Stimulated activated CD8-positive, alpha-beta memory T cell treated with anti-CD3 and anti-CD28 coated beads, Interleukin-4, amount 100 ng/mL, for 24 hours (primary cell): ENCODE data around the gene LIX1.
"Not testable (repeated sequence)": the region's sequence is repeated elsewhere in the genome, so short reads cannot be mapped to it uniquely, and the experiment has no call there.

Experiments
- DNase-seq: peaks from one replicate; pipeline ENCODE4 v3.0.0-alpha.2; 2020; ENCODE audit warnings: low read depth

Gene LIX1

DNA sequence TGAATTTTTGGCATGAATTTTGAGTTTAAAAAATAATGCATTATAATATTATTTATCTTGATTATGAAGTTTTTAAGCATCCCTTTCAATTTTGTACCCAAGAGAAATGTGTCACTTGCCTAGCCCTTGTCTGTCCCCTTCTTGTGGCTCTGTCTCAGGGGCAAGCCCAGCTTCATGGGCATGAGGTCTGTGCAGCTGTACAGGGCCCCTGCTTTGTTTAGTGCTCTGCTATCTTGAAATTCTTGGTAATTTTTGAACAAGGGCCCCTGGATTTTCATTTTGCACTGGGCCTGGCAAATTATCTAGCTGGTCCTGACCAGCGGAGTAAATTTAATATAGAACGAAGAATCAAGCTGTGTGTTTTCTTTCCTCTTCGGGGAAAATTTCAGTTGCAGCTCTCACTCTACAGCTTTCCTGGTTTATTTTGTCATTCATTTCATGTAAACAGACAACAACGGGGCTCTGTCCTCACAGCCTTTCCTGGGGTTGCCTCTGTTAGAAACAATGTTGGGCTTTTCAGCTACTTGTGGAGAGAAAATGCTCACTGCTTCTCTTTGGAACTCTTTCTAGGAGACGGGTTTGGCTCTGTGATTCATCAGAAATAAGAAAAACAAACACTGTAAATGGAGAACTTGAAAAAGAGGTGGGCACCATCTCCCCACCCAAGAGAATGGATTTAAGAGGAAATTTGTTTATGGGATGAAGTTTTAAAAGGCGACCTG is 41.1 kb downstream of the LIX1 start:
- no peak for DNase-seq

- no peak for DNase-seq
Measured at GRCh38 chr5:97100476-97100875, 41.9 kb downstream of the LIX1 start.

DNA sequence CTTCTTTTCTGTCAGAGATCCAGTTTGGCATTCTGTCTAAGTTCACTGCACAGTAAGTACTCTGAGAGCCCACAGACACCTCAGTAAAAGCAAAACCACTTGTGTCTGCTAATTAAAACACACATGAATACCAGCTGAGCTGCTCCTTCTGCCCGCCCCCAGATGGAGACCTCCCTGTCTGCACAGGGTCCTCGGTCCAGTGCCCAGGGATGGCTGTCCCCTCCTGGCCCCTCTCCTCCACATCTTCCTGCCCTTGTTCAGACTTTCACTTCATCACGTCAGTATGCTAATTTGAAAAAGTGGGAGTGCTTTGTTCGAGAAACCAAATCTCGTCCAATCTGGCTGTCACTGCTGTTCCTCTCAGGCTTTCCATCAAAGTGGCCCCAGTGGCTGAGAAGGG is 43.5 kb downstream of the LIX1 start:
- no peak for DNase-seq

GRCh38 chr5:97097326-97098230 is 44.8 kb downstream of the LIX1 start:
- no peak for DNase-seq

- no peak for DNase-seq
Measured at GRCh38 chr5:97096846-97097245, 45.6 kb downstream of the LIX1 start.

DNA sequence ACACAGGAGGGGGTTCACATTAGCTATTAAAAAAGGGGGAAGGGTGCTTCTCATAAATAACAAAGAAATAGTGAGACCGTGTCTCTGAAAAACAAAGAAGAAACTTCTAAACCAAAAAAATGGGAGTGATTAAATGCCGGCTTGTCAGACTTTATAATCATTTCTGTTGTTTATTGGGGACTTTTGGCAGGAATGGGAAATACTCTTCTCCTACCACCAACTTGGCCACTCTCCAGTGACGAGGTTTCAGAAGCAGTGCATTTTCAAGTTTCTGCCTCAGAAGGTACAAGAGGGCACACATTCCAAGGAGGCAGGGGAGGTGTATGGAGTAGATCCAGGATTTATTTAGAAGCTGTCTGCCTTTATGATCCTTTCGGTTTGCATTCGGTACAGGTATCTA is 46.2 kb downstream of the LIX1 start:
- DNase-seq: no peak

DNA sequence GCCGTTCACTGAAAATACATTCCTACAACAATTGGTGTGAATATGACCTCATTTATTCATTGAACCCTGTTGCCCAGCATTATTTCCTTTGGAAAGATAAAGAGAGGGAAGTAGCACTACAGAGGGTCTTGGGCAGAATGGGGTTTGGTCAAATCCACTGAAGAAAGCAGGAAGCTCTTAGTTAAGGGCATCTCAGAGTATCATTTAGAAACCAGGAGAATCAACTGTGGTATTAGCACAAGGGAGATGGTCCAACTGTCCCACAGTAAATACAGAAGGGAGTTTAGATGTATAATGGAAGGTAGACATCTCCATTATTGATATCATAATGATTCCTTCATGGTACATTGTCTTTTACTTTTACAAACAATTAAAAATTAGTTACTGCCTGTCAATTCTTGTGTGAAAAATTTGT is 47.1 kb downstream of the LIX1 start:
- DNase-seq: no peak

- DNase-seq: no peak
Measured at GRCh38 chr5:97094579-97095317, 47.7 kb downstream of the LIX1 start.

GRCh38 chr5:97093193-97093592 is 49.2 kb downstream of the LIX1 start:
- DNase-seq: no peak

- no peak for DNase-seq
Measured at GRCh38 chr5:97090944-97091343, 51.5 kb downstream of the LIX1 start.

- no peak for DNase-seq
Measured at GRCh38 chr5:97089149-97089801, 53.1 kb downstream of the LIX1 start.

DNA sequence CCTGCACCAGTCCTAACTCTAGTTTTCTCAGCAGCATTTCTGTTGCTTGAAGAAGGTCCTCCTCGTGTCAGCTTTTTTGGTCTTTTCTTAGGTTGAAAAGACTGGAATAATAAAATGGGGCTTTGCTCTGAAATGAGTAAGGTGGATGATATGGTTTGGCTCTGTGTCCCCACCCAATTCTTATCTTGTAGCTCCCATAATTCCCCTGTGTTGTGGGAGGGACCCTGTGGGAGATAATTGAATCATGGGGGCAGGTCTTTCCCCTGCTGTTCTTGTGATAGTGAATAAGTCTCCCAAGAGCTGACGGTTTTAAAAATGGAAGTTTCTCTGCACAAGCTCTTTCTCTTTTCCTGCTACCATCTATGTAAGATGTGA is 53.6 kb downstream of the LIX1 start:
- DNase-seq: no peak

DNA sequence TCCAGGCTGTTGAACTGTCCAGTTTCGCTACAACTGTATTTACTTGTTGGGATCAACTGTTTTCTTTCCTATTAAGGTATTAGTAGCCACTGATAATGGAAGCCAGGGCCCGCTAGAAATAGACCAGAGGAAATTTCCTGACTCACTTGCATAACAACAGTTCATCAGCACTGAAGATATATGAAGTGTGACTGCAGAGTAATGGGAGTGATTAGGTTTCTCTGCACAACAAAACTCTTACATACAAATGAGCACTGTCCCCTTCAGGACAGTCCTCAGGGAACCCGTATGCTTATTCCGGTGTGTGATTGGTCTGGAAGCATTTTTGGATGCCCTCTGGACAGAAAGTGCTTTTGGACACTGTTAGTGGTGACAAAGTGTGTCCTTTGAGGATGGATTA is 55.3 kb downstream of the LIX1 start:
- DNase-seq: no peak

DNA sequence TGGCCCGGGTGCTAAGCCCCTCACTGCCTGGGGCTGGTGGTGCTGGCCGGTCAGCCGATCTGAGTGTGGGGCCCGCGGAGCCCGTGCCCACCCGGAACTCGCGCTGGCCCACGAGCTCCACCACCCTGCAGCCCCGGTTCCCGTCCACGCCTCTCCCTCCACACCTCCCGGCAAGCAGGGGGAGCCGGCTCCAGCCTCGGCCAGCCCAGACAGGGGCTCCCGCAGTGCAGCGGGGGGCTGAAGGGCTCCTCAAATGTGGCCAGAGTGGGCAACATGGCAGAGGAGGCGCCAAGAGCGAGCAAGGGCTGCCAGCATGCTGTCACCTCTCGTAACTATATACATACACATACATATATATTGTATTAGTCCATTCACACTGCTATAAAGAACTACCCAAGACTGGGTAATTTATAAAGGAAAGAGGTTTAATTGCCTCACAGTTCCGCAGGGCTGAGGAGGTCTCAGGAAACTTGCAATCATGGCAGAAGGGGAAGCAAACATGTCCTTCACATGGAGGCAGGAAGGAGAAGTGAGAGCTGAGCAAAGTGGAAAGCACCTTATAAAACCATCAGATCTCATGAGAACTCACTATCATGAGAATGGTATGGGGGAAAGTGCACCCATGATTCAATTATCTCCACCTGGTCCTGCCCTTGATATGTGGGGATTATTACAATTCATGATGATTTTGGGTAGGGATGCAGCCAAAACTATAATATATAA is 56.8 kb downstream of the LIX1 start:
- no peak for DNase-seq

- DNase-seq: not testable (repeated sequence)
Measured at GRCh38 chr5:97084782-97085458, 57.5 kb downstream of the LIX1 start.

DNA sequence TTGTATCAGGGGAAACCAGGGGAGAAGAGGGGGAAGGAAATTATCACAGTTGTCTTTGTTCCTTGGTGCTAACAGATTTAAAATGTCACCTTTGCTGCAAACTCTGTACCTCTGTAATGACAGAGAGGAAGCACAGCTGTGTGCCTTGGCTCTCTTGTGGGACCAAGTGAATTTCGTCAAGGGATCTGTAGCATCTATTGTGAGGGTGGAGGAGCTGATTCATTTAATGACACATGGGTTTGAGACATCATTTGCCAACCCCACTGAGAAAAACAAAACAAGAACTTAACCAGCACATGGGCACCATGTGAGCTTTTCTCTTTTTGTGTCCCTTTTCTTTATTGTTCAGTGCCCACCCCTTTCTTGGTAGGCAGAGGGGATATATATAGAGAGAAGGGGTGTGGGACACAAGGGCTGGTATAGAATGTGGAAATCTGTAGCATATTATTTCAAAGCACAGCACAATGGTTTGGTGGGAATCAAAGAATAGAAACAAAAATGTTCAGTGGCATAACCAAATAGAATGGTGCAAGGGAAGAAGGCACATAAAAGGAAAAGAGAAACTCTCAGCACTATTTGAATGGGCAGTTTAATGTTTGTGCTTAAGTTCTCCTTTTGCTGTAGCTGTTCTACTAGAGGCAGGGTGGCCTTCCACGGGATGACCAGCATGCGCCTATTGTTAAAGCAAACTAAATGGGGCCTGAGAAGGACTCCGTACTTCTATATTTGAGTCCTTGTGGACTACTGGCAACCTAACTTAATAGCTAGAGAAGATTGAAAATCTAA is 63.3 kb downstream of the LIX1 start:
- no peak for DNase-seq

GRCh38 chr5:97077246-97077645 is 65.2 kb downstream of the LIX1 start:
- DNase-seq: no peak

DNA sequence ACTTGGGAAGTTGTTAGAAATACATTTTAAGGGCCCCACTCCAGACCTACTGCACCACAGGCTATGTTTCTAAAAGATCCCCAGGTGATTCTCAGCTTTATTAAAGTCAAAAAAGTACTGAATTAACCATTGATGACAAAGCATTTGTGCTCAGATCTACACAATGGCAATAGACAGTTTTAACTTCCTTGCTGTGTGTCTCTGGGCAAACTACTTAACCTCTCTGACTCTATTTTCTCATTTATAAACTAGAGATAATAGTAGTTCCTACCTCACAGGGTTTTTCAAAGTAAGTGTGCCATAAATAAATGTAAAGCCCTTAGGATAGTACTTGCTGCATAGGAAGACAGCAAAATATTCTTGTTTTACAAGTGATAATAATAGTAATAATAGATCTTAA is 66.3 kb downstream of the LIX1 start:
- DNase-seq: no peak

GRCh38 chr5:97075649-97076048 is 66.8 kb downstream of the LIX1 start:
- DNase-seq: no peak

DNA sequence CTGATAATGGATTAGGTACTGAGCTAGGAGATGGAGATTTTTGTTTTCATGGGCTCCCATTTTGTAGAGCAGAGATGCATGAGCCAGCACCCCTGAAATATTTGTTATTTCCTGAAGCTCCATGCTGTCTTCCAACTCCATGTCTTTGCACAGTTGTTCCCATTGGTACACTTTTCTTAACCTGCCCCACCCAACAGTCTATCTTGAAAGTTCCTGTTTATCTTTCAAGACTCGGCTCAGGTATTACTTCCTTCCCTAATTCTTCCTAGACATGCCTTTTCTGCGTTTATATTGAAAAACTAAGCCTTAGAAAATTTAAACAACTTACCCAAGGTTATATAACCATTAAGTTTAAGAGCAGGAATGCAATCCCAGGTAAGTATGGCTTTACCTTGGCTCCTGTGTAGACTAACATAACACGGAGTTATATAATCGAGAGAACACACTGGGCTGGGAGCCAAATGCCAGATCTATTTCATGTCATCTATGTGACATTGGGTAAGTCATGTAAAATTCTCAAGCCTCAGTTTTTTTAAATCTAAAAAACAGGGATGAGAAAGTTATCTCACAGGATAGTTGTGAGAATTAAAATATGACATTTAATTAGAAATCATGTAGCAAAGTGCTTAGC is 67.4 kb downstream of the LIX1 start:
- no peak for DNase-seq
